B cell (primary cell): ENCODE measurements around the gene PRKN. TPM values are rescaled to one million over a fixed set of nuclear protein-coding genes. Genes with fewer than 3 reads are reported as not detected.

ENCODE experiments used
- ATAC-seq: fragments of 200-7000 bp; cut with Tn5 transposase; one replicate; pipeline ENCODE4 v1.10.0; 2021; ENCODE audit warnings: low read depth, mild to moderate bottlenecking, moderate number of reproducible peaks, moderate library complexity
- CTCF ChIA-PET: fragments of 350-600 bp; sonication (Branson Sonifier 250); formaldehyde crosslinking; loops from one replicate; lab custom pipeline; 2021; ENCODE audit warnings: antibody characterized with exemption, inconsistent platforms; lab: Charles Lee
- POLR2A ChIA-PET: fragments of 350-600 bp; sonication (Branson Sonifier 250); formaldehyde crosslinking; loops from one replicate; lab custom pipeline; 2021; ENCODE audit warnings: antibody characterized with exemption; lab: Charles Lee
- DNase-seq: peaks from one replicate; pipeline ENCODE4 v3.0.0; 2013
- H2AFZ ChIP-seq: 2 replicates; pipeline ENCODE4 v1.6.1; 2012; ENCODE audit warnings: mild to moderate bottlenecking, low read depth, low read length; ENCODE audit not compliant: insufficient read depth, poor library complexity, severe bottlenecking
- H3K27ac ChIP-seq, 2 donors: 1 replicate in 1 of 2; 2 replicates in 1 of 2; pipeline ENCODE4 v1.5.1; 2012 to 2013; ENCODE audit warnings: low read length in 2 of 2, mild to moderate bottlenecking in 2 of 2, moderate library complexity in 1 of 2
- H3K27me3 ChIP-seq, 4 experiments: fragments of 200-600 bp in 1 of 4; sonication (generic) in 1 of 4; replicated peaks in 1 of 4; 1 replicate in 2 of 4; 2 replicates in 2 of 4; pipeline versions ENCODE4 v1.6.1 to v1.7.0; 2013 to 2016; ENCODE audit warnings: low read length in 3 of 4, mild to moderate bottlenecking in 2 of 4, mixed read lengths in 1 of 4, moderate library complexity in 1 of 4; ENCODE audit not compliant: insufficient read depth in 4 of 4, control insufficient read depth in 3 of 4; ENCODE audit errors: control extremely low read depth in 1 of 4
- H3K36me3 ChIP-seq, 2 experiments: replicated peaks in 1 of 2; 1 replicate in 1 of 2; 2 replicates in 1 of 2; pipeline versions ENCODE4 v1.6.1 to v1.7.1; 2013; ENCODE audit warnings: low read length in 1 of 2; ENCODE audit not compliant: insufficient read depth in 2 of 2, control insufficient read depth in 1 of 2; ENCODE audit errors: control extremely low read depth in 1 of 2, extremely low read depth in 1 of 2
- H3K4me1 ChIP-seq, 2 donors: fragments of 200-600 bp in 1 of 2; sonication (generic) in 1 of 2; 1 replicate in 1 of 2; 2 replicates in 1 of 2; pipeline versions ENCODE4 v1.5.1 to v1.6.1; 2013 to 2017; ENCODE audit warnings: low read length in 2 of 2; ENCODE audit not compliant: control insufficient read depth in 2 of 2, insufficient read depth in 2 of 2
- H3K4me2 ChIP-seq: replicated peaks from 2 replicates; pipeline ENCODE3; 2012; ENCODE audit warnings: mild to moderate bottlenecking, low read depth, low read length; ENCODE audit not compliant: poor library complexity, severe bottlenecking
- H3K4me3 ChIP-seq, 5 experiments: fragments of 200-600 bp in 1 of 5; sonication (generic) in 1 of 5; 1 replicate in 3 of 5; 2 replicates in 2 of 5; pipeline versions ENCODE4 v1.5.1 to v1.7.0; 2011 to 2016; ENCODE audit warnings: low read length in 4 of 5, mild to moderate bottlenecking in 4 of 5, low read depth in 2 of 5, control low read depth in 1 of 5, moderate library complexity in 1 of 5; ENCODE audit not compliant: insufficient read depth in 1 of 5; ENCODE audit errors: control extremely low read depth in 1 of 5, extremely low read depth in 1 of 5
- H3K79me2 ChIP-seq: fragments of 200-600 bp; sonication (generic); one replicate; pipeline ENCODE4 v1.6.0; 2016; ENCODE audit warnings: low read length; ENCODE audit not compliant: control insufficient read depth, insufficient read depth
- H3K9ac ChIP-seq: fragments of 200-600 bp; sonication (generic); 2 replicates; pipeline ENCODE4 v1.6.1; 2017; ENCODE audit warnings: mild to moderate bottlenecking, low read length, moderate library complexity
- H3K9me3 ChIP-seq, 3 donors: one replicate each; pipeline versions ENCODE4 v1.6.1 to v1.7.1; 2013; ENCODE audit warnings: low read length in 2 of 3; ENCODE audit not compliant: control insufficient read depth in 2 of 3, insufficient read depth in 1 of 3; ENCODE audit errors: control extremely low read depth in 1 of 3
- H4K20me1 ChIP-seq: 2 replicates; pipeline ENCODE4 v1.6.0; 2012; ENCODE audit warnings: mild to moderate bottlenecking, low read length; ENCODE audit not compliant: insufficient read depth, control insufficient read depth, poor library complexity, severe bottlenecking
- H3K27ac Mint-ChIP-seq: one replicate; pipeline ENCODE4 v1.8.0; 2021; ENCODE audit warnings: mixed read lengths
- H3K27me3 Mint-ChIP-seq: one replicate; pipeline ENCODE4 v1.8.0; 2021; ENCODE audit warnings: mixed read lengths
- H3K4me1 Mint-ChIP-seq: one replicate; pipeline ENCODE4 v1.8.0; 2021; ENCODE audit warnings: mixed read lengths
- H3K4me3 Mint-ChIP-seq: one replicate; pipeline ENCODE4 v1.8.0; 2021; ENCODE audit warnings: mixed read lengths
- H3K9me3 Mint-ChIP-seq: one replicate; pipeline ENCODE4 v1.8.0; 2022; ENCODE audit warnings: mixed read lengths; ENCODE audit not compliant: insufficient read depth
- CTCF ChIP-seq: fragments of 200-600 bp; IDR thresholded peaks from one replicate; pipeline ENCODE4 v1.8.0; 2022; ENCODE audit warnings: antibody characterized with exemption, mild to moderate bottlenecking
- EZH2 ChIP-seq: IDR thresholded peaks from 2 replicates; pipeline ENCODE4 v1.6.1; 2012; ENCODE audit warnings: borderline replicate concordance, low read depth, mild to moderate bottlenecking, moderate library complexity, low read length; ENCODE audit not compliant: insufficient read depth, poor library complexity, severe bottlenecking
- WGBS: methylation state at CpG from one replicate; pipeline ENCODE4 v1.1.5; 2013; ENCODE audit warnings: missing lambda C conversion rate; ENCODE audit not compliant: insufficient coverage; 5-methylcytosine and 5-hydroxymethylcytosine counted together
- intact Hi-C: fragments of 100-400 bp; cut with micrococcal nuclease; formaldehyde crosslinking; loops from one replicate; pipeline ENCODE4 v1.10.0; 2022
- polyA plus RNA-seq: library from polyadenylated mRNA; depleted of rRNA; stranded (reverse); fragments of >200 nt; gene quantifications from 2 replicates; pipeline ENCODE4 v1.2.3, GENCODE V29; 2012
- total RNA-seq, 2 donors: library from RNA; stranded (reverse); fragments of 120-200 nt in 1 of 2; gene quantifications; 1 replicate in 1 of 2; 2 replicates in 1 of 2; pipeline versions ENCODE4 v1.2.3 to v1.2.4, GENCODE V29; 2013 to 2022

Gene PRKN
- total and polyA plus RNA-seq, 2 donors (not counting 1 experiment from before 2014, with no cell fraction given): 1.6 to 6.2 TPM

- intact Hi-C loops: no loop called here
- Histone ChIP-seq H3K9me3 (peaks cover 0 to 13% (median 0%) of the 10 kb centered on the region in 3 donors), H3K79me2 (no peaks in the 10 kb centered on the region), H2AFZ (no peak overlapping the region), H3K4me2 (no peak overlapping the region), H3K27me3 (no peaks in the 10 kb centered on the region), H3K36me3 (no peaks in the 10 kb centered on the region), H3K4me3 (no peak overlapping the region), H3K27ac (no peak overlapping the region), H3K9ac (no peak overlapping the region), H4K20me1 (no peaks in the 10 kb centered on the region), H3K4me1 (no peaks in the 10 kb centered on the region)
- H3K9me3 Mint-ChIP-seq: peaks cover 5% of the 10 kb centered on the region
- POLR2A ChIA-PET: no interaction called here
- ATAC-seq (no peak), DNase-seq (no peak)
- no peaks in the 10 kb centered on the region for H3K27me3 Mint-ChIP-seq
- no CpG with 5 or more reads among the region's 2 CpGs for WGBS
- H3K27ac Mint-ChIP-seq: no peak overlapping the region
- TF ChIP-seq EZH2: no peak
- no peak for TF ChIP-seq CTCF
- H3K4me3 Mint-ChIP-seq: no peak overlapping the region
- no peaks in the 10 kb centered on the region for H3K4me1 Mint-ChIP-seq
- CTCF ChIA-PET: no interaction called here
Measured at GRCh38 chr6:162471842-162472241, 255.7 kb downstream of the PRKN start.

GRCh38 chr6:162468326-162468725, 259.2 kb downstream of the PRKN start:
- no peak for DNase-seq
- TF ChIP-seq EZH2 (no peak), CTCF (no peak)
- ATAC-seq: no peak
- WGBS: no CpG with 5 or more reads among the region's 2 CpGs
- Histone ChIP-seq H3K4me1 (no peaks in the 10 kb centered on the region), H3K9me3 (peaks cover 0 to 7% (median 0%) of the 10 kb centered on the region in 3 donors), H2AFZ (no peak overlapping the region), H3K27me3 (no peaks in the 10 kb centered on the region), H3K4me3 (no peak overlapping the region), H3K27ac (no peak overlapping the region), H3K36me3 (no peaks in the 10 kb centered on the region), H4K20me1 (no peaks in the 10 kb centered on the region), H3K4me2 (no peak overlapping the region), H3K79me2 (no peaks in the 10 kb centered on the region), H3K9ac (no peak overlapping the region)
- ChIA-PET POLR2A (no interaction called here), CTCF (no interaction called here)
- no peak overlapping the region for H3K27ac Mint-ChIP-seq
- H3K4me1 Mint-ChIP-seq: no peaks in the 10 kb centered on the region
- intact Hi-C loops: no loop called here
- H3K27me3 Mint-ChIP-seq: no peaks in the 10 kb centered on the region
- no peaks in the 10 kb centered on the region for H3K9me3 Mint-ChIP-seq
- H3K4me3 Mint-ChIP-seq: no peak overlapping the region
